NB4 (cell line): ENCODE measurements around the gene MVD.

Source experiments
- DNase-seq: peaks from one replicate; pipeline ENCODE4 v3.0.0; 2010; ENCODE audit warnings: low read depth
- H3K4me3 ChIP-seq: one replicate; pipeline ENCODE4 v1.5.1; 2011; ENCODE audit warnings: mild to moderate bottlenecking, low read depth, low read length, moderate library complexity
- MYC ChIP-seq: IDR thresholded peaks from 2 replicates; pipeline ENCODE4 v1.6.1; 2011; ENCODE audit warnings: low read depth, low read length
- POLR2A ChIP-seq: IDR thresholded peaks from 2 replicates; pipeline ENCODE4 v1.6.1; 2011; ENCODE audit warnings: mild to moderate bottlenecking; ENCODE audit not compliant: insufficient read length; ENCODE audit errors: extremely low read depth
- TF ChIP-seq, protein P1 (sequence below): IDR thresholded peaks from 2 replicates; pipeline ENCODE4 v1.6.1; 2011; ENCODE audit warnings: low read depth, low read length
- TF ChIP-seq, protein P2 (sequence below): IDR thresholded peaks from one replicate; pipeline ENCODE4 v1.5.1; 2012; ENCODE audit warnings: low read depth, low read length

MVD gene, protein sequence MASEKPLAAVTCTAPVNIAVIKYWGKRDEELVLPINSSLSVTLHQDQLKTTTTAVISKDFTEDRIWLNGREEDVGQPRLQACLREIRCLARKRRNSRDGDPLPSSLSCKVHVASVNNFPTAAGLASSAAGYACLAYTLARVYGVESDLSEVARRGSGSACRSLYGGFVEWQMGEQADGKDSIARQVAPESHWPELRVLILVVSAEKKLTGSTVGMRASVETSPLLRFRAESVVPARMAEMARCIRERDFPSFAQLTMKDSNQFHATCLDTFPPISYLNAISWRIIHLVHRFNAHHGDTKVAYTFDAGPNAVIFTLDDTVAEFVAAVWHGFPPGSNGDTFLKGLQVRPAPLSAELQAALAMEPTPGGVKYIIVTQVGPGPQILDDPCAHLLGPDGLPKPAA

DNA sequence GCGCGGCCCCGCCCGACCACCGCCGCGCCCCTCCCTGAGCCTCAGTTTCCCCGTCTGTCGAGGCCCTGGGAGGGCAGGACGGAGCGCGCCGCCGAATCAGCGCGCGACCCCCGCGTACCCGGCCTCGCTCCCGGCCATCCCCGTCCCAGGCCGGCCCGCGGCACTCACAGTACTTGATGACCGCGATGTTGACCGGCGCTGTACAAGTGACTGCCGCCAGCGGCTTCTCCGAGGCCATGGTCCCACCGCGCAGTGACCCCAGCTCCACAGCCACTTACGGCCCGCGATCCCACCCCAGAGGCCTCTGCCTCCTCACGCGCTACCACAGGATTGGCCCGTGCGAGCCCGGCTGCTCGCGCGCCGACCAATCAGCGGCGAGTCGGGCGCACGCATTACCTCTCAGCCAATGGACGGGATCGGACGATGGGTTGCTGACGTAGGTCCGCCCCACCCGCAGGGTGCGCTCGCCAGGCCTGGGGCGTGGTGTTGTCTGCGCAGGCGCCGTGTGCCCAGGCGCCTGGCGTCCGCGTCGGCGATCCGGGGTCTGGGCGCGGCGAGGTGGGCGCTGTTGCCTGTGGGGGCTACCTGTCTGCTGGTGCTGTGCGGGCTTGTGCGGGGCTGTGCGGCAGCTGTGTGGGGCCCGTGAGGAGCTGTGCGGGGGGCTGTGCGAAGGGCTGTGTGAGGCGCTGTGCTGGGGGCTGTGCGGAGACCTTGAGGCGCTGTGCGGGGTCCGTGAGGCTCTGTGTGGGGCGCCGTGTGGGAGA, at the start of gene MVD:
MVD (minus strand) TSS at position 249 of the 764 bp plus-strand sequence; CDS start at position 238, 11 bp downstream.
- TF ChIP-seq MYC (peak; percentile 44; the same call in 1 of the 2 replicates), POLR2A (peak; percentile 80)
- TF ChIP-seq, protein P1, sequence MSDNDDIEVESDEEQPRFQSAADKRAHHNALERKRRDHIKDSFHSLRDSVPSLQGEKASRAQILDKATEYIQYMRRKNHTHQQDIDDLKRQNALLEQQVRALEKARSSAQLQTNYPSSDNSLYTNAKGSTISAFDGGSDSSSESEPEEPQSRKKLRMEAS, result peak; percentile 54
- TF ChIP-seq, protein P2, sequence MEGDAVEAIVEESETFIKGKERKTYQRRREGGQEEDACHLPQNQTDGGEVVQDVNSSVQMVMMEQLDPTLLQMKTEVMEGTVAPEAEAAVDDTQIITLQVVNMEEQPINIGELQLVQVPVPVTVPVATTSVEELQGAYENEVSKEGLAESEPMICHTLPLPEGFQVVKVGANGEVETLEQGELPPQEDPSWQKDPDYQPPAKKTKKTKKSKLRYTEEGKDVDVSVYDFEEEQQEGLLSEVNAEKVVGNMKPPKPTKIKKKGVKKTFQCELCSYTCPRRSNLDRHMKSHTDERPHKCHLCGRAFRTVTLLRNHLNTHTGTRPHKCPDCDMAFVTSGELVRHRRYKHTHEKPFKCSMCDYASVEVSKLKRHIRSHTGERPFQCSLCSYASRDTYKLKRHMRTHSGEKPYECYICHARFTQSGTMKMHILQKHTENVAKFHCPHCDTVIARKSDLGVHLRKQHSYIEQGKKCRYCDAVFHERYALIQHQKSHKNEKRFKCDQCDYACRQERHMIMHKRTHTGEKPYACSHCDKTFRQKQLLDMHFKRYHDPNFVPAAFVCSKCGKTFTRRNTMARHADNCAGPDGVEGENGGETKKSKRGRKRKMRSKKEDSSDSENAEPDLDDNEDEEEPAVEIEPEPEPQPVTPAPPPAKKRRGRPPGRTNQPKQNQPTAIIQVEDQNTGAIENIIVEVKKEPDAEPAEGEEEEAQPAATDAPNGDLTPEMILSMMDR, result no peak
- peak within 1 kb of the TSS; percentile 76 for H3K4me3 ChIP-seq
- peak; percentile 99 for DNase-seq

DNA sequence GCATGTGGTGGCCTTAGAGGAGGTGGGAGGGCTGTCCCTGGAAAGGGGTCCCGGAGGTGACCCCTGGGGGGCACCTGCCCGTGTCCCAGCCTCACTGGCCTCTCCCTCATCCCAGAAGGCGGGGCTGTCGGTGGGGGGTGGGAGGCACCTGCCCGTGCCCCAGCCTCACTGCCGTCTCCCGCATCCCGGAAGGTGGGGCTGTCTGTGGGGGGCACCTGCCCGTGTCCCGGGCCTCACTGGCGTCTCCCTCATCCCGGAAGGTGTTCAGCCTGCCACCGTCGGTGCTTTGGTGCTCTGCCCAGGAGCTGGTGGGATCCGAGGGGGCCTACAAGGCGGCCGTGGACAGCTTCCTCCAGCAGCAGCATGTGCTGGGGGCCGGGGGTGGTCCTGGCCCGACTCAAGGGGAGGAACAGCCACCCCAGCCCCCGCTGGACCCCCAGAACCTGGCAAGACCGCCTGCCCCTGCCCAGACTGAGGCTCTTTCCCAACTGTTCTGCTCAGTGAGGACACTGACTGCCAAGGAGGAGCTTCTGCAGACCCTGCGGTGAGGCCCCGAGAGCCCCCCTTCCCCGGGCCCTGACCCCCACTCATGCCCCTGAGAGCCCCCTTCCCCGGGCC, 49.6 kb upstream of the MVD start:
- no peak overlapping the region for H3K4me3 ChIP-seq
- no peak for DNase-seq
- no peak for TF ChIP-seq POLR2A
- TF ChIP-seq, protein P1, result no peak
- TF ChIP-seq, protein P2, result no peak
- no peak for TF ChIP-seq MYC

DNA sequence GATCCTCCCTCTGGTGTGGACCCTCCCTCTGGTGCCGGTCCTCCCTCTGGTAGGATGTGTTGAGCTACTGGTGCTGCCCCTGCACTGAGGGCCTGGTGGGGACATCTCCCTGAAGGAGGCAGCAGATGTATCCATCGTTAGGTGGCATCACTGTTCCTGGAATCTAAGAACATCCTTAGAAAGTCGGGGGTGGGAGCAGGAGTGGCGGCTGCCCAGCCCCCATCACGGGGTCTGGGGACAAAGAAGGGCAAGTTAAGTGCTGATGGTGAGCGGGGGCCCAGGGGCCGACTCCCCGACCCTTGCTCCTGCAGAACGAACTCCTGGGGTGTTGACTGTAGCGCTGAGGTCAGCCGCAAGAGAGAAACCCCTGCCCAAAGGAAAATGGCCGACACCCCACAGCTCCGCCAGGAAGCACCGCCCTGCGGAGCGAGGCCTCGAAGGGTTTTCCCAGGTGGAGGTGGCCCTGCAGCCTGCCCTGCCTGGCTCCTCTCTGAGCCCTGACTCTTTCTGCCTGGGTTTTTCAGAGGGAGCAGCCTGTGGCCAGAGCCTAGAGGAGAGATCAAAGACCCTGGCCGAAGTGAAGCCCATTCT, 49.0 kb upstream of the MVD start:
- H3K4me3 ChIP-seq, result no peak overlapping the region
- no peak for DNase-seq
- TF ChIP-seq MYC (no peak), POLR2A (no peak)
- TF ChIP-seq, protein P2, result no peak
- TF ChIP-seq, protein P1, result no peak

DNA sequence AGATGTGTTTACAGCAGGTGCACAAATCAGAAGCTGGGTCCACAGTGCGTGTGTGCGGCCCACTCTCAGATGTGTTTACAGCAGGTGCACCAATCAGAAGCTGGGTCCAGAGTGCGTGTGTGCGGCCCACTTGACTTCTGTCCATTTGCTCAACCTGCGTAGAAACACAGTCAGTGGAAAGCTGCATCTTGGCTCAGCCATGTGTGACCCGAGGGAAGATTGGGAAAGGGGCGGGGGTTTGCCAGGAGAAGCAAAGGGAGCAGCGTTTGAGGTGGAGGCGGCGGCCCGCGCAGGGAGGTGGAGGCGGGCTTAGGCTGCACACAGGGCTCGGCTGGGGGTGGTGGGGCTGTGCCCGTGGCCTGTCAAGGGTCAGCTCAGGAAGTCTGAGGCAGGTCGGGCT, 47.7 kb upstream of the MVD start:
- DNase-seq, result no peak
- TF ChIP-seq, protein P1, result no peak
- TF ChIP-seq, protein P2, result no peak
- no peak for TF ChIP-seq MYC
- TF ChIP-seq POLR2A, result no peak
- no peak overlapping the region for H3K4me3 ChIP-seq
